ENCODE results near the gene USP21.

Gene USP21

GRCh38 chr1:161172349-161172748, 13.0 kb downstream of the USP21 start:
- DNase-seq, result no peak

GRCh38 chr1:161172776-161173376, 13.6 kb downstream of the USP21 start:
- no peak for DNase-seq

GRCh38 chr1:161173711-161174110, 14.4 kb downstream of the USP21 start:
- DNase-seq, result no peak

- no peak for DNase-seq
Measured at GRCh38 chr1:161174911-161175310, 15.6 kb downstream of the USP21 start.

GRCh38 chr1:161175771-161176453, 16.6 kb downstream of the USP21 start:
- DNase-seq, result no peak

GRCh38 chr1:161176468-161177111, 17.3 kb downstream of the USP21 start:
- no peak for DNase-seq

- no peak for DNase-seq
Measured at GRCh38 chr1:161177112-161177935, 18.0 kb downstream of the USP21 start, which contains the start of gene B4GALT3. Gene B4GALT3, minus strand, starts transcription at chr1:161177507. Its CDS starts 1,447 bp downstream, at chr1:161176060.

GRCh38 chr1:161177936-161178244, 18.6 kb downstream of the USP21 start:
- DNase-seq, result no peak

GRCh38 chr1:161179698-161180097, 20.4 kb downstream of the USP21 start:
- no peak for DNase-seq

GRCh38 chr1:161180639-161181038, 21.3 kb downstream of the USP21 start:
- DNase-seq, result no peak

GRCh38 chr1:161182214-161182613, 22.9 kb downstream of the USP21 start:
- no peak for DNase-seq

GRCh38 chr1:161185282-161185682, 26.0 kb downstream of the USP21 start:
- no peak for DNase-seq

- no peak for DNase-seq
Measured at GRCh38 chr1:161185732-161186311, 26.5 kb downstream of the USP21 start.

GRCh38 chr1:161187311-161187710, 28.0 kb downstream of the USP21 start:
- DNase-seq, result no peak

GRCh38 chr1:161188381-161188780, 29.1 kb downstream of the USP21 start:
- DNase-seq, result no peak

GRCh38 chr1:161189036-161189435, 29.7 kb downstream of the USP21 start:
- no peak for DNase-seq

- no peak for DNase-seq
Measured at GRCh38 chr1:161190962-161191521, 31.7 kb downstream of the USP21 start.

- DNase-seq, result no peak
Measured at GRCh38 chr1:161191971-161192370, 32.7 kb downstream of the USP21 start.

GRCh38 chr1:161192476-161193465, 33.5 kb downstream of the USP21 start:
- no peak for DNase-seq

GRCh38 chr1:161193561-161194235, 34.4 kb downstream of the USP21 start:
- DNase-seq, result no peak

- no peak for DNase-seq
Measured at GRCh38 chr1:161195171-161195570, 35.9 kb downstream of the USP21 start.
